Neuron (in vitro differentiated cells): ENCODE measurements around the gene FAM156A.
"Not testable (repeated sequence)": the region's sequence is repeated elsewhere in the genome, so short reads cannot be mapped to it uniquely, and the experiment has no call there.

Source experiments
- H2AFZ ChIP-seq: one replicate; pipeline ENCODE4 v1.6.1; 2013; ENCODE audit warnings: low read depth, mild to moderate bottlenecking, inconsistent platforms, low read length, moderate library complexity
- H3K27me3 ChIP-seq: one replicate; pipeline ENCODE4 v1.6.1; 2013; ENCODE audit warnings: low read length; ENCODE audit not compliant: insufficient read depth
- H3K36me3 ChIP-seq: one replicate; pipeline ENCODE4 v1.6.1; 2013; ENCODE audit warnings: low read length; ENCODE audit not compliant: insufficient read depth
- H3K4me1 ChIP-seq: one replicate; pipeline ENCODE4 v1.6.1; 2013; ENCODE audit warnings: low read length; ENCODE audit not compliant: insufficient read depth
- H3K4me3 ChIP-seq: 2 replicates; pipeline ENCODE4 v1.5.1; 2013; ENCODE audit warnings: mild to moderate bottlenecking, low read length, moderate library complexity
- H3K9me3 ChIP-seq: one replicate; pipeline ENCODE4 v1.6.1; 2013; ENCODE audit warnings: low read length

Gene FAM156A

DNA sequence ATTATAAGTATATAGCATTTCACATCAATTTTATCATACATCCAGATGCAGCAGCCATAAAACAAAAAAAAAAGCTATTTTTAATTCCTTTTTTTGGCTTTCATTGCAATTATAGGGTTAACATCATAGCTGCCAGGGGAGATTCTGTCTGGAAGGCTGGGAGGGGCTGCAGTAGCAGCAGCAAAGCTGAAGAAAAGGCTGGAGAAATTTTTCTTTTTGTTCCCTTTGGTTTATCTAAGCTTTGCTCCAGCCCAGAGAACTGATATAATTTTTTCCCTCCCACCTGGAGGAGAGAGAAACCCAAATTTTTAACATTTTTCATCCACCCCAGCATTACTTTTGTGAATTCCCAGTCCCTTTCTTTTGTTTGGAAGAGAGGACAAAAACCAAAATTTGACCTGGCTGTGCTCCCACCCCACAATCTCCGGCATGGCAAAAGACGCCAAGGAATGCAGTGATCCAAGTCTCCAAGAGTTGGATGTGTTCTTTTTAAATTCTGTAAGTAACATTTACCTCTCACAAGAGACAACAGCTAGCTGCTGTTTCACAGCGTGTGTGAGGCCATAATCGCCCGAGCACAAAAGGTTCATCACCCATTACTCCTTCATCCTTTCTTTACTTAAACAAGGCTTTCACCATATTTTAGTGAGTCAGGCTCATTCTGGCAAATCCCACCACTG is 25.1 kb upstream of the FAM156A start:
- Histone ChIP-seq H3K27me3 (no peaks in the 10 kb centered on the region), H2AFZ (peak overlapping the region; percentile 64), H3K4me3 (peak overlapping the region; percentile 60), H3K36me3 (no peaks in the 10 kb centered on the region), H3K9me3 (no peaks in the 10 kb centered on the region), H3K4me1 (peaks cover 7% of the 10 kb centered on the region)

GRCh38 chrX:52979993-52980392 is 21.7 kb upstream of the FAM156A start:
- no peaks in the 10 kb centered on the region for H3K36me3 ChIP-seq
- H2AFZ ChIP-seq, result no peak overlapping the region
- no peak overlapping the region for H3K4me3 ChIP-seq
- H3K9me3 ChIP-seq, result no peaks in the 10 kb centered on the region
- H3K4me1 ChIP-seq, result peaks cover 7% of the 10 kb centered on the region
- no peaks in the 10 kb centered on the region for H3K27me3 ChIP-seq

GRCh38 chrX:52979568-52979967 is 21.2 kb upstream of the FAM156A start:
- Histone ChIP-seq H2AFZ (no peak overlapping the region), H3K4me3 (no peak overlapping the region), H3K4me1 (peaks cover 7% of the 10 kb centered on the region), H3K9me3 (no peaks in the 10 kb centered on the region), H3K36me3 (no peaks in the 10 kb centered on the region), H3K27me3 (no peaks in the 10 kb centered on the region)

DNA sequence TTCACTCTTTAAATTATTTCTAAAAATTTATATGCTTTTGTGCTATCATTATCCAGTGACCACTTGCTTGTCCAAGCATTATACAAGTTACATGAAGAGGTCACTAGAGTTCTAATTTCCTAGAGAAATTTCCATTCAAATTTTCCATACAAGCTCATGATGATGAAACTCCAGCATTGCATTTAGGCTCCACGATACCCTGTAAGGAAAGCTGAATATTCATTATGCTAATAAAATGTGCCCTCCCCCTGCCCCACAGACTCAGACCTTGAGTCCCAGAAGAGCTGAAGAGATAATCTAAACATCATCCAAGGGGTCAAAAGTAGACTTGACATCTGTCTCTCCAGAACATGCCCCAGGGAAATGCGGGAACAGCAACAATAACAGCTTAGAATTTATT is 19.6 kb upstream of the FAM156A start:
- no peaks in the 10 kb centered on the region for H3K9me3 ChIP-seq

DNA sequence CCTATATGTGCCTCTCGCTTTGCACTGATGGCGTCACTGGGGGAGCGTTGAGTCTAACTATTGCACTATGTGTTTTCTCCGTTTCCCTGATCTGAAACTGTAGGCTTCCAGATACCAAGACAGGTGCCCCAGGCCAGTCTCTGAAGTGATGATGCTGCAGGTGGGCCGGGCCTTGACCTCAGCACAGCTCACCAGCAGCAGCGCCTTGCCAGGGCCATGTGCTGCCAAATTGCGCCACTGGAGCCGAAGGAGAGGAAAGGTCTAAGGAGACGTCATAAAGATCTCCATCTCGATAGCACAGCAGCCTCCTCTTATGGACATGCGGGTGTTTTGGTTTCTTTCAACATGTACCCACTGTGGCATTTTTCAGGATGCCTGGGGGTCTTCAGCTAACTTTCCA is 17.3 kb upstream of the FAM156A start:
- H2AFZ ChIP-seq, H3K4me3 ChIP-seq, H3K27me3 ChIP-seq, H3K36me3 ChIP-seq, H3K4me1 ChIP-seq, H3K9me3 ChIP-seq: not testable (repeated sequence)

More for the DNA sequence above, 19.6 kb upstream of the FAM156A start:
- H3K36me3 ChIP-seq, result no peaks in the 10 kb centered on the region
- no peak overlapping the region for H3K4me3 ChIP-seq
- H3K4me1 ChIP-seq, result peaks cover 3% of the 10 kb centered on the region
- no peaks in the 10 kb centered on the region for H3K27me3 ChIP-seq
- no peak overlapping the region for H2AFZ ChIP-seq

DNA sequence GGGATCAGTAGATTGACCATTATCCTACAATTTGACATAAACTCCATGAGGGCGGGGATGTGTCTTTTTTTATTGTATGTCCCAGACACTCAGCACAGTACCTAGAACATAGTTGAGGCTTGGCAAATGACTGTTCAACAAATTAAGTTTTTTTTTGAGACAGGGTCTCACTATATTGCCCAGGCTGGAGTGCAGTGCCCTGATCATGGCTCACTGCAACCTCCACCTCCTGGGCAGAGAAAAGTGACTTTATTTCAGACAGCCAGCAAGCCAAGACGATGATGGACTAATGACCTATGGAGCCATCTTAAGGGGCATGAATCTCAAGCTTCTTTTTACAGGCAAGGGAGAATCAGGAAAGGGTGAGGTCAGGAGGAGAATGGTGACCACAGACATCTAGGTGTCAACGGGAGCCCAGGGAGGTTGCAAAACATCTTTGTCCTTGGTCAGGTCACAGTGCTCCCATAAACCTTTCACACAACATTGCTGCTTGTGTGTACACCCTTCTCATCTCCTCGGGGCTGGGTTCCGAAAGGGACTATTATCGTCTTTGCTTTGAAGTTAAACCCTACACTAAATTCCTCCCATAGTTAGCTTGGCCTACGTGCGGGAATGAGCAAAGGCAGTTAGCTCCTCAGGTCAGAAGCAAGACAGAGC is 16.1 kb upstream of the FAM156A start:
- H3K9me3 ChIP-seq, H3K27me3 ChIP-seq, H3K4me1 ChIP-seq, H2AFZ ChIP-seq, H3K36me3 ChIP-seq, H3K4me3 ChIP-seq: not testable (repeated sequence)

GRCh38 chrX:52967922-52968321 is 9.6 kb upstream of the FAM156A start:
- not testable (repeated sequence) for H3K27me3 ChIP-seq, H3K4me3 ChIP-seq, H3K9me3 ChIP-seq, H3K4me1 ChIP-seq, H3K36me3 ChIP-seq, H2AFZ ChIP-seq

DNA sequence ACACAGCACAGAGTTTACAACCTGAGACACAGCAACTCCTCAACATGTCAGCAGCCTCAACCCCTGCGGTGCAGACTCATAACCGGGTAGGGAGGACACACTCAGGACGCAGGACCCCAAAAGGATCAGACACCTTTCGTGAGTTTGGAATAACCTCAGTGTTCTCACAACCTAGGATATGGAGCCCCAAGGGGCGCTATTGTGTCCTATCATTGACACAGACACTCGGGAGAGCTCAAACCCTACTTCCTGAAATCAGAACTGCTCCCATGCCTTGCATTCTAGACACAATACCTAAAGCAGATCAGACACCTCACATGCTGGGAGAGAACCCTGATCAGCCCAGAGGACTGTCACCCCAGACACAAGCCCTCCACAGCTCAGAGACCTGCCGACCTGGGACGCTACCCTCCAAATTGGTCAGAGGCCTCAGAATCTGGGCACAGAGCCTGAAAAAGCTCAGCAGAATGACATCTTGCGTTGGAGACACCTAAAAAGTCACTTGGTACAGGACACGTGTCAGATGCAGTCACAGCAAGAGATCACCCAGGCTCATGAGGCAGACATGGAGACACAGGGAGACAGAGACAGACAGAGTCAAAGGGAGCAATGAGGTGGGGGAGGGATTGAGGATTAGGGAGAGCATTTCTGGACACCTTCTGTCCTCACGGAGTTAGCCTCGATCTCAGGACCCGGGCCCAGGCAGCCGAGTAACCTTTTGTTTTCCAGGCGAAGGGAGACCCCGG is 8.8 kb upstream of the FAM156A start:
- not testable (repeated sequence) for H2AFZ ChIP-seq, H3K4me3 ChIP-seq, H3K4me1 ChIP-seq, H3K36me3 ChIP-seq, H3K27me3 ChIP-seq, H3K9me3 ChIP-seq

GRCh38 chrX:52958961-52959360 is 643 bp upstream of the FAM156A start:
- H3K36me3 ChIP-seq, H3K4me1 ChIP-seq, H2AFZ ChIP-seq, H3K4me3 ChIP-seq, H3K27me3 ChIP-seq, H3K9me3 ChIP-seq: not testable (repeated sequence)

- H3K36me3 ChIP-seq, H3K27me3 ChIP-seq, H3K9me3 ChIP-seq, H3K4me1 ChIP-seq, H2AFZ ChIP-seq, H3K4me3 ChIP-seq: not testable (repeated sequence)
Measured at GRCh38 chrX:52949884-52950283, 8.4 kb downstream of the FAM156A start.

- not testable (repeated sequence) for H3K36me3 ChIP-seq, H3K27me3 ChIP-seq
Measured at GRCh38 chrX:52949325-52949724, 9.0 kb downstream of the FAM156A start.

GRCh38 chrX:52948265-52948664 is 10.1 kb downstream of the FAM156A start:
- H2AFZ ChIP-seq, H3K9me3 ChIP-seq, H3K4me1 ChIP-seq, H3K4me3 ChIP-seq, H3K36me3 ChIP-seq, H3K27me3 ChIP-seq: not testable (repeated sequence)

More at GRCh38 chrX:52949325-52949724, 9.0 kb downstream of the FAM156A start:
- H3K4me1 ChIP-seq, H2AFZ ChIP-seq, H3K9me3 ChIP-seq, H3K4me3 ChIP-seq: not testable (repeated sequence)

DNA sequence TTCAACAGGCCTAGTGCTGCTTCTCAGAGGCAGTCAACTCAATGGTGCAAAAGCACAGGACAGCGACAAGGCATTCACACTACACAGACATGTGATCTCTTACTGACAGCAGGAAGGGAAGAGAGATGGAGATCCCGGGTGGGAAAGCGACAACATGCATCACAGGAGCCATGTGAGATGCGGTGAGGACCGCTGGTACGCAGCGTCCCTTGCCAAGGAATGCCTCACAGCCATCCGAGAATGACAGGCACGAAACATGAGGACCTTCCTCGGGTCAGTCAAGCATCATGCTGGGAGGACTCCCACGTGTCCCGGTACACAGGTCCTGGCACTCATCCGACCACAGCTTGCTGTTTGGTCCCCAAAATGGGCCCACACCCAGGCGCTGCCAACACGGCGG is 10.8 kb downstream of the FAM156A start:
- H3K4me1 ChIP-seq, H3K9me3 ChIP-seq, H3K27me3 ChIP-seq, H3K4me3 ChIP-seq, H3K36me3 ChIP-seq, H2AFZ ChIP-seq: not testable (repeated sequence)
